B cell (primary cell): ENCODE data around the gene BNC2. TPM values are rescaled to one million over a fixed set of nuclear protein-coding genes. Genes with fewer than 3 reads are reported as not detected.
"Not testable (repeated sequence)": the region's sequence is repeated elsewhere in the genome, so short reads cannot be mapped to it uniquely, and the experiment has no call there.

Experiments
- ATAC-seq: fragments of 200-7000 bp; cut with Tn5 transposase; one replicate; pipeline ENCODE4 v1.10.0; 2021; ENCODE audit warnings: low read depth, mild to moderate bottlenecking, moderate number of reproducible peaks, moderate library complexity
- CTCF ChIA-PET: fragments of 350-600 bp; sonication (Branson Sonifier 250); formaldehyde crosslinking; loops from one replicate; lab custom pipeline; 2021; ENCODE audit warnings: antibody characterized with exemption, inconsistent platforms; lab: Charles Lee
- POLR2A ChIA-PET: fragments of 350-600 bp; sonication (Branson Sonifier 250); formaldehyde crosslinking; loops from one replicate; lab custom pipeline; 2021; ENCODE audit warnings: antibody characterized with exemption; lab: Charles Lee
- DNase-seq: peaks from one replicate; pipeline ENCODE4 v3.0.0; 2013
- H2AFZ ChIP-seq: 2 replicates; pipeline ENCODE4 v1.6.1; 2012; ENCODE audit warnings: mild to moderate bottlenecking, low read depth, low read length; ENCODE audit not compliant: insufficient read depth, poor library complexity, severe bottlenecking
- H3K27ac ChIP-seq, 2 donors: 1 replicate in 1 of 2; 2 replicates in 1 of 2; pipeline ENCODE4 v1.5.1; 2012 to 2013; ENCODE audit warnings: low read length in 2 of 2, mild to moderate bottlenecking in 2 of 2, moderate library complexity in 1 of 2
- H3K27me3 ChIP-seq, 4 experiments: fragments of 200-600 bp in 1 of 4; sonication (generic) in 1 of 4; replicated peaks in 1 of 4; 1 replicate in 2 of 4; 2 replicates in 2 of 4; pipeline versions ENCODE4 v1.6.1 to v1.7.0; 2013 to 2016; ENCODE audit warnings: low read length in 3 of 4, mild to moderate bottlenecking in 2 of 4, mixed read lengths in 1 of 4, moderate library complexity in 1 of 4; ENCODE audit not compliant: insufficient read depth in 4 of 4, control insufficient read depth in 3 of 4; ENCODE audit errors: control extremely low read depth in 1 of 4
- H3K36me3 ChIP-seq, 2 experiments: replicated peaks in 1 of 2; 1 replicate in 1 of 2; 2 replicates in 1 of 2; pipeline versions ENCODE4 v1.6.1 to v1.7.1; 2013; ENCODE audit warnings: low read length in 1 of 2; ENCODE audit not compliant: insufficient read depth in 2 of 2, control insufficient read depth in 1 of 2; ENCODE audit errors: control extremely low read depth in 1 of 2, extremely low read depth in 1 of 2
- H3K4me1 ChIP-seq, 2 donors: fragments of 200-600 bp in 1 of 2; sonication (generic) in 1 of 2; 1 replicate in 1 of 2; 2 replicates in 1 of 2; pipeline versions ENCODE4 v1.5.1 to v1.6.1; 2013 to 2017; ENCODE audit warnings: low read length in 2 of 2; ENCODE audit not compliant: control insufficient read depth in 2 of 2, insufficient read depth in 2 of 2
- H3K4me2 ChIP-seq: replicated peaks from 2 replicates; pipeline ENCODE3; 2012; ENCODE audit warnings: mild to moderate bottlenecking, low read depth, low read length; ENCODE audit not compliant: poor library complexity, severe bottlenecking
- H3K4me3 ChIP-seq, 5 experiments: fragments of 200-600 bp in 1 of 5; sonication (generic) in 1 of 5; 1 replicate in 3 of 5; 2 replicates in 2 of 5; pipeline versions ENCODE4 v1.5.1 to v1.7.0; 2011 to 2016; ENCODE audit warnings: low read length in 4 of 5, mild to moderate bottlenecking in 4 of 5, low read depth in 2 of 5, control low read depth in 1 of 5, moderate library complexity in 1 of 5; ENCODE audit not compliant: insufficient read depth in 1 of 5; ENCODE audit errors: control extremely low read depth in 1 of 5, extremely low read depth in 1 of 5
- H3K79me2 ChIP-seq: fragments of 200-600 bp; sonication (generic); one replicate; pipeline ENCODE4 v1.6.0; 2016; ENCODE audit warnings: low read length; ENCODE audit not compliant: control insufficient read depth, insufficient read depth
- H3K9ac ChIP-seq: fragments of 200-600 bp; sonication (generic); 2 replicates; pipeline ENCODE4 v1.6.1; 2017; ENCODE audit warnings: mild to moderate bottlenecking, low read length, moderate library complexity
- H3K9me3 ChIP-seq, 3 donors: one replicate each; pipeline versions ENCODE4 v1.6.1 to v1.7.1; 2013; ENCODE audit warnings: low read length in 2 of 3; ENCODE audit not compliant: control insufficient read depth in 2 of 3, insufficient read depth in 1 of 3; ENCODE audit errors: control extremely low read depth in 1 of 3
- H4K20me1 ChIP-seq: 2 replicates; pipeline ENCODE4 v1.6.0; 2012; ENCODE audit warnings: mild to moderate bottlenecking, low read length; ENCODE audit not compliant: insufficient read depth, control insufficient read depth, poor library complexity, severe bottlenecking
- H3K27ac Mint-ChIP-seq: one replicate; pipeline ENCODE4 v1.8.0; 2021; ENCODE audit warnings: mixed read lengths
- H3K27me3 Mint-ChIP-seq: one replicate; pipeline ENCODE4 v1.8.0; 2021; ENCODE audit warnings: mixed read lengths
- H3K4me1 Mint-ChIP-seq: one replicate; pipeline ENCODE4 v1.8.0; 2021; ENCODE audit warnings: mixed read lengths
- H3K4me3 Mint-ChIP-seq: one replicate; pipeline ENCODE4 v1.8.0; 2021; ENCODE audit warnings: mixed read lengths
- H3K9me3 Mint-ChIP-seq: one replicate; pipeline ENCODE4 v1.8.0; 2022; ENCODE audit warnings: mixed read lengths; ENCODE audit not compliant: insufficient read depth
- EZH2 ChIP-seq: IDR thresholded peaks from 2 replicates; pipeline ENCODE4 v1.6.1; 2012; ENCODE audit warnings: borderline replicate concordance, low read depth, mild to moderate bottlenecking, moderate library complexity, low read length; ENCODE audit not compliant: insufficient read depth, poor library complexity, severe bottlenecking
- WGBS: methylation state at CpG from one replicate; pipeline ENCODE4 v1.1.5; 2013; ENCODE audit warnings: missing lambda C conversion rate; ENCODE audit not compliant: insufficient coverage; 5-methylcytosine and 5-hydroxymethylcytosine counted together
- intact Hi-C: fragments of 100-400 bp; cut with micrococcal nuclease; formaldehyde crosslinking; loops from one replicate; pipeline ENCODE4 v1.10.0; 2022
- polyA plus RNA-seq: library from polyadenylated mRNA; depleted of rRNA; stranded (reverse); fragments of >200 nt; gene quantifications from 2 replicates; pipeline ENCODE4 v1.2.3, GENCODE V29; 2012
- total RNA-seq, 2 donors: library from RNA; stranded (reverse); fragments of 120-200 nt in 1 of 2; gene quantifications; 1 replicate in 1 of 2; 2 replicates in 1 of 2; pipeline versions ENCODE4 v1.2.3 to v1.2.4, GENCODE V29; 2013 to 2022
- TF ChIP-seq, protein P1 (sequence below): fragments of 200-600 bp; IDR thresholded peaks from one replicate; pipeline ENCODE4 v1.8.0; 2022; ENCODE audit warnings: antibody characterized with exemption, mild to moderate bottlenecking

Gene BNC2
- total and polyA plus RNA-seq, 2 donors (not counting 1 experiment from before 2014, with no cell fraction given): 0.01 TPM; not detected in 1

DNA sequence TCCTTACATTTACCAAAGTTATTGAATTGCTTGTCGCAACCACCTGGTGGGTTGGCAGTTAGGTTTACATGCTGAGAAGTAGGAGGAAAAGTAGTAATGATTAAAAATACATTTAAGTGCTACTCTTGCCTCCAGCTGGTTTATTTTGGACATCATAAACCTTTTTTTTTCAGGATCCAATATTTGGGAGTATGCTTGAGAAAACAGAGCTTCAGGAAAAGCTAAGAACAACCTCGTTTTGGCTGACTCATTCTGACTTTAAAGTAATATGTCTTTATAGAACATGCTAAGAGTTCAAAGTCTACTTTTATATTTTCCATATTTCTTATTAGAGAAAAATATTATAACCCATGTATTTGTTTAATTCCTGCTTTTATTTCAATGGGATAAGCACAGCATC, 41.7 kb upstream of the BNC2 start:
- Histone ChIP-seq H3K4me2 (no peak overlapping the region), H3K9ac (no peak overlapping the region), H3K36me3 (no peaks in the 10 kb centered on the region), H3K27me3 (no peaks in the 10 kb centered on the region), H4K20me1 (no peaks in the 10 kb centered on the region), H3K4me1 (no peaks in the 10 kb centered on the region), H3K79me2 (no peaks in the 10 kb centered on the region), H2AFZ (no peak overlapping the region), H3K9me3 (peaks cover 0 to 7% (median 0%) of the 10 kb centered on the region in 3 donors), H3K4me3 (no peak overlapping the region), H3K27ac (no peak overlapping the region)
- Mint-ChIP-seq H3K4me3 (no peak overlapping the region), H3K27ac (no peak overlapping the region), H3K4me1 (no peaks in the 10 kb centered on the region), H3K9me3 (no peaks in the 10 kb centered on the region), H3K27me3 (no peaks in the 10 kb centered on the region)
- ChIA-PET POLR2A (no interaction called here), CTCF (no interaction called here)
- no CpG with 5 or more reads among the region's 2 CpGs for WGBS
- DNase-seq (no peak), ATAC-seq (no peak)
- TF ChIP-seq EZH2: no peak
- TF ChIP-seq, protein P1, sequence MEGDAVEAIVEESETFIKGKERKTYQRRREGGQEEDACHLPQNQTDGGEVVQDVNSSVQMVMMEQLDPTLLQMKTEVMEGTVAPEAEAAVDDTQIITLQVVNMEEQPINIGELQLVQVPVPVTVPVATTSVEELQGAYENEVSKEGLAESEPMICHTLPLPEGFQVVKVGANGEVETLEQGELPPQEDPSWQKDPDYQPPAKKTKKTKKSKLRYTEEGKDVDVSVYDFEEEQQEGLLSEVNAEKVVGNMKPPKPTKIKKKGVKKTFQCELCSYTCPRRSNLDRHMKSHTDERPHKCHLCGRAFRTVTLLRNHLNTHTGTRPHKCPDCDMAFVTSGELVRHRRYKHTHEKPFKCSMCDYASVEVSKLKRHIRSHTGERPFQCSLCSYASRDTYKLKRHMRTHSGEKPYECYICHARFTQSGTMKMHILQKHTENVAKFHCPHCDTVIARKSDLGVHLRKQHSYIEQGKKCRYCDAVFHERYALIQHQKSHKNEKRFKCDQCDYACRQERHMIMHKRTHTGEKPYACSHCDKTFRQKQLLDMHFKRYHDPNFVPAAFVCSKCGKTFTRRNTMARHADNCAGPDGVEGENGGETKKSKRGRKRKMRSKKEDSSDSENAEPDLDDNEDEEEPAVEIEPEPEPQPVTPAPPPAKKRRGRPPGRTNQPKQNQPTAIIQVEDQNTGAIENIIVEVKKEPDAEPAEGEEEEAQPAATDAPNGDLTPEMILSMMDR: no peak
- intact Hi-C loops: no loop called here

DNA sequence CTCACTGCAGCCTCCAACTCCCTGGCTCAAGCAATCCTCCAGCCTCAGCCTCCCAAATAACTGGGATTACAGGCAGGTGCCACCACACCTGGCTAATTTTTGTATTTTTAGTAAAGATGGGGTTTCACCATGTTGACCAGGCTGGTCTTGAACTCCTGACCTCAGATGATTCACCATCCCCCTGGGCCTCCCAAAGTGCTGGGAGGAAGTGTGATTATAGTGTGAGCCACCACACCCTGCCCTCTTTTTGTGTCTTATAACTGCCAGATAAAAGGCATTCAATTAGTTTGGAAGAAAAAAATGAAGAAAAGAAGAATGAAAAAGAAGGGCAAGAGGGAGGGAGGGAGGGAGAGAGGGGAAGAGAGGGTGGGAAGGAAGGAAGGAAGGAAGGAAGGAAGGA, 37.7 kb upstream of the BNC2 start:
- H4K20me1 ChIP-seq, H3K27me3 Mint-ChIP-seq, H3K4me3 Mint-ChIP-seq, POLR2A ChIA-PET, H3K9me3 ChIP-seq, ATAC-seq, H3K9ac ChIP-seq, H3K36me3 ChIP-seq, intact Hi-C loops, H3K9me3 Mint-ChIP-seq, H3K27me3 ChIP-seq, H3K27ac Mint-ChIP-seq, H3K4me1 ChIP-seq, H3K4me2 ChIP-seq, H3K4me3 ChIP-seq, H2AFZ ChIP-seq, DNase-seq, H3K27ac ChIP-seq, CTCF ChIA-PET, H3K79me2 ChIP-seq, H3K4me1 Mint-ChIP-seq: not testable (repeated sequence)
